ENCODE measurements around the gene PTH1R.

The PTH1R gene

GRCh38 chr3:46905213-46905560, 27.7 kb downstream of the PTH1R start:
- FAIRE-seq (no peak), DNase-seq (ENCODE audit: insufficient read length, low spot score) (no peak)
- TF ChIP-seq, protein P1, sequence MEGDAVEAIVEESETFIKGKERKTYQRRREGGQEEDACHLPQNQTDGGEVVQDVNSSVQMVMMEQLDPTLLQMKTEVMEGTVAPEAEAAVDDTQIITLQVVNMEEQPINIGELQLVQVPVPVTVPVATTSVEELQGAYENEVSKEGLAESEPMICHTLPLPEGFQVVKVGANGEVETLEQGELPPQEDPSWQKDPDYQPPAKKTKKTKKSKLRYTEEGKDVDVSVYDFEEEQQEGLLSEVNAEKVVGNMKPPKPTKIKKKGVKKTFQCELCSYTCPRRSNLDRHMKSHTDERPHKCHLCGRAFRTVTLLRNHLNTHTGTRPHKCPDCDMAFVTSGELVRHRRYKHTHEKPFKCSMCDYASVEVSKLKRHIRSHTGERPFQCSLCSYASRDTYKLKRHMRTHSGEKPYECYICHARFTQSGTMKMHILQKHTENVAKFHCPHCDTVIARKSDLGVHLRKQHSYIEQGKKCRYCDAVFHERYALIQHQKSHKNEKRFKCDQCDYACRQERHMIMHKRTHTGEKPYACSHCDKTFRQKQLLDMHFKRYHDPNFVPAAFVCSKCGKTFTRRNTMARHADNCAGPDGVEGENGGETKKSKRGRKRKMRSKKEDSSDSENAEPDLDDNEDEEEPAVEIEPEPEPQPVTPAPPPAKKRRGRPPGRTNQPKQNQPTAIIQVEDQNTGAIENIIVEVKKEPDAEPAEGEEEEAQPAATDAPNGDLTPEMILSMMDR (IDR thresholded peaks at IDR 0.05; ENCODE audit: insufficient read depth, missing control alignments), result no peak

GRCh38 chr3:46905661-46906451, 28.3 kb downstream of the PTH1R start:
- FAIRE-seq, result no peak
- no peak for DNase-seq (ENCODE audit: insufficient read length, low spot score)
- TF ChIP-seq, protein P1 (IDR thresholded peaks at IDR 0.05; ENCODE audit: insufficient read depth, missing control alignments), result no peak

GRCh38 chr3:46906471-46907058, 29.0 kb downstream of the PTH1R start:
- FAIRE-seq (no peak), DNase-seq (ENCODE audit: insufficient read length, low spot score) (no peak)
- TF ChIP-seq, protein P1 (IDR thresholded peaks at IDR 0.05; ENCODE audit: insufficient read depth, missing control alignments), result no peak

GRCh38 chr3:46907271-46907670, 29.8 kb downstream of the PTH1R start:
- DNase-seq (ENCODE audit: insufficient read length, low spot score), result no peak
- TF ChIP-seq, protein P1 (IDR thresholded peaks at IDR 0.05; ENCODE audit: insufficient read depth, missing control alignments), result no peak
- no peak for FAIRE-seq

DNA sequence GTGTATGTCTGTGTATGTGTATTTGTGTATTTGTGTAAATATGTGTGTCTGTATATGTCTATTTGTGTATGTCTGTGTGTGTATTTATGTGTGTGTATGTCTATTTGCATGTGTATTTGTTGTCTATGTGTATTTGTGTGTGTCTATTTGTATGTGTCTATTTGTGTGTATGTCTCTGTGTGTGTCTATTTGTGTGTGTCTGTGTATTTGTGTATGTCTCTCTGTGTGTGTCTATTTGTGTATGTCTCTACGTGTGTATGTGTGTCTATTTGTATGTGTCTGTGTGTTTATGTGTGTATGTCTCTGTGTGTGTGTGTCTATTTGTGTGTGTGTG, 30.4 kb downstream of the PTH1R start:
- TF ChIP-seq, protein P1 (IDR thresholded peaks at IDR 0.05; ENCODE audit: insufficient read depth, missing control alignments), result no peak
- DNase-seq (ENCODE audit: insufficient read length, low spot score) (no peak), FAIRE-seq (no peak)

DNA sequence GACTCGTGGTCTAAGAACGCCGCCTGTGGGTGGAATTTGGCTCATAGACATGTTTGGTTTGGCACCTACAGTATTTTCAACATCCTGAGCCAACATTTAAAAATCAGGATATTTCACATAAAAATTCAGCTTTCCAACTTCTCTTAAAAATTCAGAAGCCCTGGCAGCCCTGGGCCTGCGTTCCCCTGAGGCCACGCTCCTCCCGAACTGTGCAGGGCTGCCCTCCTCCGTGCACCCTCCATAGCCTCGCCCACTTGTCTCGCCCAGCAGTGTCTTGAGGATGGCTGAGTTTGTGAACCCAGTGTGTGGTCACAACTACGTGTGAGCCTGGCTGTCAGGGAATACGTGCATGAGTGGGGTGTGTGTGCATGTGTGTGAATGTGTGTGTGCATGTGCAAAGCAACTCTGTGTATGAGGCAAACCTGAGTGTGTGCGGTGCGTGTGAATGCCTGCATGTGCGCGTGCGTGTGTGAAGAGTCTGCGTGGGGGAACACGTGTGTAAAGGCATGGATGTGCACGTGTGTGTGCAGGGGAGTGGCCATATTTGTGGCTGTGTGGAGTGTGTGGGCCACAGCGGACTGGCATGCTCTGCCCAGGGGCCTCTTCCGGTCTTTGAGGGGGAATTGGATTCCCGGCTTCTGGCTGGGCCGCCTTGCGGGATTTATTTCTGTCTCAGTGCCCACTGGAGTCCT, 30.9 kb downstream of the PTH1R start:
- no peak for FAIRE-seq
- DNase-seq (ENCODE audit: insufficient read length, low spot score), result no peak
- TF ChIP-seq, protein P1 (IDR thresholded peaks at IDR 0.05; ENCODE audit: insufficient read depth, missing control alignments), result peak; percentile 17

All from D721Med (cell line).